Measurements from ENCODE around the gene MTFMT. TPM values are rescaled to one million over a fixed set of nuclear protein-coding genes. Genes with fewer than 3 reads are reported as not detected.
A peak's percentile ranks its signal among the peaks of the same experiment; 100 is the strongest.

Gene MTFMT
- total and polyA plus RNA-seq, 4 donors = 5.0 to 15.0 (median 11.3) TPM

DNA sequence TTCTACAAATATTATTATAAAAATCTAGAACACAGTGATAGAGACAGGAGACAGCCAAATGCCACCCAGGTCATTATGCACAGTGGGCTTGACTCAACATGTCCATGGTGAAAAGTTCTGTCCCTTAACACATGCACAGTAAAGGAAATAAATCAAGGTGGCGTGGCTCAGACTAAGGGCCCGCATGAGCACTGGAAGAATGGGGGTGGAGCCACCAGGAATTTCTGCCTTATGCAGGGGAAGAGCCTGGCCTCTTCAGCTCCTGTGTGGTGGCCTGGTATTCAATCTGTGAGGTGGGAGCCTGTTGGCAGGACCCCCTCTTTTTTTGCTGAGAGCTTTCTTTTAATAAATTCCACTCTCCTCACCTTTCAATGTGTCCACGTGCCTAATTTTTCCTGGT, 22.6 kb downstream of the MTFMT start:
- H3K4me1 ChIP-seq (ENCODE audit: control insufficient read depth in 5 of 5, insufficient read depth in 5 of 5, low read length in 5 of 5) = no peaks in the 10 kb centered on the region
- TF ChIP-seq, protein P1, sequence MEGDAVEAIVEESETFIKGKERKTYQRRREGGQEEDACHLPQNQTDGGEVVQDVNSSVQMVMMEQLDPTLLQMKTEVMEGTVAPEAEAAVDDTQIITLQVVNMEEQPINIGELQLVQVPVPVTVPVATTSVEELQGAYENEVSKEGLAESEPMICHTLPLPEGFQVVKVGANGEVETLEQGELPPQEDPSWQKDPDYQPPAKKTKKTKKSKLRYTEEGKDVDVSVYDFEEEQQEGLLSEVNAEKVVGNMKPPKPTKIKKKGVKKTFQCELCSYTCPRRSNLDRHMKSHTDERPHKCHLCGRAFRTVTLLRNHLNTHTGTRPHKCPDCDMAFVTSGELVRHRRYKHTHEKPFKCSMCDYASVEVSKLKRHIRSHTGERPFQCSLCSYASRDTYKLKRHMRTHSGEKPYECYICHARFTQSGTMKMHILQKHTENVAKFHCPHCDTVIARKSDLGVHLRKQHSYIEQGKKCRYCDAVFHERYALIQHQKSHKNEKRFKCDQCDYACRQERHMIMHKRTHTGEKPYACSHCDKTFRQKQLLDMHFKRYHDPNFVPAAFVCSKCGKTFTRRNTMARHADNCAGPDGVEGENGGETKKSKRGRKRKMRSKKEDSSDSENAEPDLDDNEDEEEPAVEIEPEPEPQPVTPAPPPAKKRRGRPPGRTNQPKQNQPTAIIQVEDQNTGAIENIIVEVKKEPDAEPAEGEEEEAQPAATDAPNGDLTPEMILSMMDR (IDR thresholded peaks at IDR 0.05; ENCODE audit: control extremely low read depth, extremely low read depth) = no peak
- no peaks in the 10 kb centered on the region for H3K27me3 ChIP-seq (ENCODE audit: control insufficient read depth in 3 of 3, insufficient read depth in 3 of 3, low read length in 2 of 3)
- no peaks in the 10 kb centered on the region for H3K9me3 ChIP-seq (ENCODE audit: control insufficient read depth in 4 of 4, insufficient read depth in 3 of 4, low read length in 3 of 4)
- H3K4me3 ChIP-seq = no peak overlapping the region
- no peak for ATAC-seq (ENCODE audit: insufficient read depth, low FRiP score)
- H3K9ac ChIP-seq (ENCODE audit: insufficient read depth in 1 of 2, low read length in 2 of 2) = no peak overlapping the region
- DNase-seq = no peak
- no peak overlapping the region for H3K27ac ChIP-seq (ENCODE audit: low read depth in 1 of 2, low read length in 1 of 2)
- WGBS, 2 donors = 86 to 93% methylated on average over 3 of the region's 3 CpGs
- H3K36me3 ChIP-seq (ENCODE audit: control insufficient read depth in 4 of 4, insufficient read depth in 4 of 4, low read length in 4 of 4) = peaks cover 2 to 24% (median 18%) of the 10 kb centered on the region in 4 donors

DNA sequence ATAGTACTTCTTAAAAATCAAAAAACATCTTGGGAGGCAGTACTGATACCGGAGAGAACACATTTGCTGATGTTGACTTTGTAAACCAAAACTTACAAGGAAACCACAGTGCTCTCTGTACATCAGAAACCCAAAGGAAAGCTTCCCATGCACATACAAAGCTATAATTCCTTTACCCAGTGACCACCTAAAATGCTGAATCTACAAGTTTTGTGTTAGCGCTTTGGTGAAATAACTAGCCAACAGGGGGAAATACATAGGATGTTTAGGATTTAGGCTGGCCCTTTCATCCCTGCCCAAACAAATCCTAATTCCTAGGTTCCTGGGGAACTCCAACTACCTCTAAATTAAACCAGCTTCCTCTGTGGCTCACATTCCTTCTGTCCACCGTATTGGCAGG, 24.4 kb downstream of the MTFMT start:
- Histone ChIP-seq H3K27me3 (ENCODE audit: control insufficient read depth in 3 of 3, insufficient read depth in 3 of 3, low read length in 2 of 3) (no peaks in the 10 kb centered on the region), H3K4me3 (no peak overlapping the region), H3K36me3 (ENCODE audit: control insufficient read depth in 4 of 4, insufficient read depth in 4 of 4, low read length in 4 of 4) (peaks cover 2 to 19% (median 12%) of the 10 kb centered on the region in 4 donors), H3K4me1 (ENCODE audit: control insufficient read depth in 5 of 5, insufficient read depth in 5 of 5, low read length in 5 of 5) (no peaks in the 10 kb centered on the region), H3K9ac (ENCODE audit: insufficient read depth in 1 of 2, low read length in 2 of 2) (no peak overlapping the region), H3K9me3 (ENCODE audit: control insufficient read depth in 4 of 4, insufficient read depth in 3 of 4, low read length in 3 of 4) (no peaks in the 10 kb centered on the region), H3K27ac (ENCODE audit: low read depth in 1 of 2, low read length in 1 of 2) (no peak overlapping the region)
- DNase-seq (no peak), ATAC-seq (ENCODE audit: insufficient read depth, low FRiP score) (no peak)
- WGBS, 2 donors = 87% methylated on average over 3 of the region's 3 CpGs
- TF ChIP-seq, protein P1 (IDR thresholded peaks at IDR 0.05; ENCODE audit: control extremely low read depth, extremely low read depth) = no peak

DNA sequence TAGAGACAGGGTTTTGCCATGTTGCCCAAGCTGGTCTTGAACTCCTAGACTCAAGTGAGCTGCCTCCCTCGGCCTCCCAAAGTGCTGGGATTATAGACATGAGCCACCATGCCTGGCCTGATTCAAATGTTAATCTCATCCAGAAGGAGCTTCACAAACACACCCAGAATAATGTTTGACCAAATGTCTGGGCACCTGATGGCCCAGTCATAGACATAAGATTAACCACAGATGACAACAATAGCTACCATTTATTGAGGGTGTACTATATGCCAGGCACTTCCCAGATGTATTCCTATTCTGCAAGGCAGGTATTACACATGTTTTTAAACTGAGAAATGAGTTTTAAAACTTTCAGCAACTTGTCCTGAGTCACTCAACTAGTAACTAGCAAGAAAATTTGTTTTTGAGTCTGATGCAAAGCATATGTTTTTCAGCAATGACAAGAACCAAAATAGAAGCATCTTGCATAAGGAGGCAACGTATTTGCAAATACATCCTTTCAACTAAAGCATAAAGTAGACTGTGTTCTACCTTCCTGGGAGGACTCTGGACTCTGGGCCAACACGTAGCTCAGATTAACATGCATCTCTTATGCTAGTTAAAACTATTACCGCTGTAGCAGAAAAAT, 31.6 kb downstream of the MTFMT start:
- Histone ChIP-seq H3K27ac (ENCODE audit: low read depth in 1 of 2, low read length in 1 of 2) (no peak overlapping the region), H3K9me3 (ENCODE audit: control insufficient read depth in 4 of 4, insufficient read depth in 3 of 4, low read length in 3 of 4) (no peaks in the 10 kb centered on the region), H3K27me3 (ENCODE audit: control insufficient read depth in 3 of 3, insufficient read depth in 3 of 3, low read length in 2 of 3) (no peaks in the 10 kb centered on the region), H3K9ac (ENCODE audit: insufficient read depth in 1 of 2, low read length in 2 of 2) (no peak overlapping the region), H3K4me3 (no peak overlapping the region), H3K4me1 (ENCODE audit: control insufficient read depth in 5 of 5, insufficient read depth in 5 of 5, low read length in 5 of 5) (no peaks in the 10 kb centered on the region), H3K36me3 (ENCODE audit: control insufficient read depth in 4 of 4, insufficient read depth in 4 of 4, low read length in 4 of 4) (peaks cover 0 to 4% (median 1%) of the 10 kb centered on the region in 4 donors)
- 90 to 91% methylated on average over 4 of the region's 4 CpGs for WGBS, 2 donors
- DNase-seq (peak in 1 of 3 donors; percentile 13), ATAC-seq (ENCODE audit: insufficient read depth, low FRiP score) (no peak)
- TF ChIP-seq, protein P1 (IDR thresholded peaks at IDR 0.05; ENCODE audit: control extremely low read depth, extremely low read depth) = no peak

DNA sequence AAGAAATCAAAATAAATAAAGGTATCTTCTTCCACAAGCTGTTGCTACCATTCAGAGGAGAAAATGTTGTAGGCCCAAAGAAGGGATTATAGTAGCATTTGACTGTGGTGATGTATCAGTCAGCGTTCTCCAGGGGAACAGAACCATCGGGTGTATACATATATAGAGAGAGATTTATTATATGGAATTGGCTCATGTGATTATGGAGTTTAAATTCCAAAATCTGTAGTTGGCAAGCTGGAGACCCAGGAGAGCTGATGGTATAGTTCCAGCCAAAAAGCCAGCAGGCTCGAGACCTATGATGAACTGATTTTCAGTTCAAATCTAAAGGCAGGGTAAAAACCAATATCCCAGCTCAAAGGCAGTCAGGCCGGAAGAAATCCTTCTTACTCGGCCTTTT, 32.4 kb downstream of the MTFMT start:
- no peaks in the 10 kb centered on the region for H3K9me3 ChIP-seq (ENCODE audit: control insufficient read depth in 4 of 4, insufficient read depth in 3 of 4, low read length in 3 of 4)
- H3K27me3 ChIP-seq (ENCODE audit: control insufficient read depth in 3 of 3, insufficient read depth in 3 of 3, low read length in 2 of 3) = no peaks in the 10 kb centered on the region
- peaks cover 0 to 4% (median 0%) of the 10 kb centered on the region in 4 donors for H3K36me3 ChIP-seq (ENCODE audit: control insufficient read depth in 4 of 4, insufficient read depth in 4 of 4, low read length in 4 of 4)
- H3K4me3 ChIP-seq = no peak overlapping the region
- no peaks in the 10 kb centered on the region for H3K4me1 ChIP-seq (ENCODE audit: control insufficient read depth in 5 of 5, insufficient read depth in 5 of 5, low read length in 5 of 5)
- DNase-seq = no peak
- H3K9ac ChIP-seq (ENCODE audit: insufficient read depth in 1 of 2, low read length in 2 of 2) = no peak overlapping the region
- 73 to 88% methylated on average over 5 of the region's 5 CpGs for WGBS, 2 donors
- TF ChIP-seq, protein P1 (IDR thresholded peaks at IDR 0.05; ENCODE audit: control extremely low read depth, extremely low read depth) = no peak
- no peak overlapping the region for H3K27ac ChIP-seq (ENCODE audit: low read depth in 1 of 2, low read length in 1 of 2)
- ATAC-seq (ENCODE audit: insufficient read depth, low FRiP score) = no peak

Measured in lung (tissue), 12 donors.